ENCODE measurements around the gene SERINC1. TPM values are rescaled to one million over a fixed set of nuclear protein-coding genes. Genes with fewer than 3 reads are reported as not detected.
"Not testable (repeated sequence)": the region's sequence is repeated elsewhere in the genome, so short reads cannot be mapped to it uniquely, and the experiment has no call there.

The SERINC1 gene
- total RNA-seq, 1 experiment from 2014 or later, result 131 TPM

- ATAC-seq, CTCF ChIA-PET, POLR2A ChIA-PET: not testable (repeated sequence)
These were observed 33.6 kb upstream of the SERINC1 start for GRCh38 chr6:122505170-122505569.

GRCh38 chr6:122501475-122501874, 29.9 kb upstream of the SERINC1 start:
- H3K36me3 ChIP-seq (ENCODE audit: control insufficient read depth, insufficient read depth, low read length), result no peaks in the 10 kb centered on the region
- peaks cover 14% of the 10 kb centered on the region; the same call in 1 of the 2 replicates for H3K9me3 ChIP-seq (ENCODE audit: control insufficient read depth, insufficient read depth, low read depth, low read length)
- POLR2A ChIA-PET, result no interaction called here
- intact Hi-C loops (cut with micrococcal nuclease; ENCODE audit: unreplicated experiment) (no loop called here), in situ Hi-C loops (cut with HindIII; ENCODE audit: low pct_unique_long_range_greater_than_20kb, low sequenced_read_pairs) (no loop called here)
- no peak overlapping the region for H3K4me3 ChIP-seq (ENCODE audit: low read depth in 2 of 2, low read length in 2 of 2)
- no peak overlapping the region for H3K27ac ChIP-seq (ENCODE audit: low read length)
- ATAC-seq (no peak), DNase-seq (ENCODE audit: low read depth, low spot score) (no peak)
- H3K4me1 ChIP-seq (ENCODE audit: control insufficient read depth, insufficient read depth, low read length), result no peaks in the 10 kb centered on the region
- no peaks in the 10 kb centered on the region for H3K27me3 ChIP-seq (ENCODE audit: control insufficient read depth, insufficient read depth, low read length)
- no TSS peak for BruUV-seq (replicated peaks)
- CTCF ChIA-PET, result no interaction called here
- TF ChIP-seq CTCF (IDR thresholded peaks at IDR 0.05) (no peak), TCF7L2 (IDR thresholded peaks at IDR 0.05; ENCODE audit: low read depth, low read length) (no peak), REST (IDR thresholded peaks at IDR 0.05; ENCODE audit: insufficient read depth in 1 of 2, low read depth in 2 of 2, low read length in 1 of 2) (no peak)

More at GRCh38 chr6:122505170-122505569, 33.6 kb upstream of the SERINC1 start:
- H3K36me3 ChIP-seq (ENCODE audit: control insufficient read depth, insufficient read depth, low read length); BruUV-seq (replicated peaks); in situ Hi-C loops (cut with HindIII; ENCODE audit: low pct_unique_long_range_greater_than_20kb, low sequenced_read_pairs); H3K27me3 ChIP-seq (ENCODE audit: control insufficient read depth, insufficient read depth, low read length); H3K4me3 ChIP-seq (ENCODE audit: low read depth in 2 of 2, low read length in 2 of 2); H3K4me1 ChIP-seq (ENCODE audit: control insufficient read depth, insufficient read depth, low read length); H3K9me3 ChIP-seq (ENCODE audit: control insufficient read depth, insufficient read depth, low read depth, low read length); DNase-seq (ENCODE audit: low read depth, low spot score); intact Hi-C loops (cut with micrococcal nuclease; ENCODE audit: unreplicated experiment); H3K27ac ChIP-seq (ENCODE audit: low read length): not testable (repeated sequence)

GRCh38 chr6:122495612-122496011, 24.0 kb upstream of the SERINC1 start:
- no peak overlapping the region for H3K4me3 ChIP-seq (ENCODE audit: low read depth in 2 of 2, low read length in 2 of 2)
- no peak overlapping the region for H3K27ac ChIP-seq (ENCODE audit: low read length)
- intact Hi-C loops (cut with micrococcal nuclease; ENCODE audit: unreplicated experiment), result no loop called here
- CTCF ChIA-PET, result no interaction called here
- H3K36me3 ChIP-seq (ENCODE audit: control insufficient read depth, insufficient read depth, low read length), result no peaks in the 10 kb centered on the region
- BruUV-seq (replicated peaks), result no TSS peak
- ATAC-seq, result no peak
- POLR2A ChIA-PET, result no interaction called here
- in situ Hi-C loops (cut with HindIII; ENCODE audit: low pct_unique_long_range_greater_than_20kb, low sequenced_read_pairs), result no loop called here
- DNase-seq (ENCODE audit: low read depth, low spot score), result no peak
- 0 out of 2 replicates have a peak, but pooled peaks cover 7% of the 10 kb centered on the region for H3K9me3 ChIP-seq (ENCODE audit: control insufficient read depth, insufficient read depth, low read depth, low read length)
- H3K4me1 ChIP-seq (ENCODE audit: control insufficient read depth, insufficient read depth, low read length), result no peaks in the 10 kb centered on the region
- H3K27me3 ChIP-seq (ENCODE audit: control insufficient read depth, insufficient read depth, low read length), result peaks cover 2% of the 10 kb centered on the region; the same call in 1 of the 2 replicates
- TF ChIP-seq TCF7L2 (IDR thresholded peaks at IDR 0.05; ENCODE audit: low read depth, low read length), result no peak
- TF ChIP-seq REST (IDR thresholded peaks at IDR 0.05; ENCODE audit: insufficient read depth in 1 of 2, low read depth in 2 of 2, low read length in 1 of 2), result no peak
- TF ChIP-seq SIN3A (IDR thresholded peaks at IDR 0.05; ENCODE audit: borderline replicate concordance, insufficient read depth, low read depth, low read length), result no peak
- no peak for TF ChIP-seq CTCF (IDR thresholded peaks at IDR 0.05)
- TF ChIP-seq POLR2AphosphoS5 (IDR thresholded peaks at IDR 0.05; ENCODE audit: low read depth, low read length), result no peak

Data from Panc1 (cell line).